ENCODE results near the gene PTPRG. TPM values are rescaled to one million over a fixed set of nuclear protein-coding genes. Genes with fewer than 3 reads are reported as not detected.

PTPRG gene
- total and polyA plus RNA-seq, 2 experiments from 2014 or later: 11.5 to 39.6 TPM

- Histone ChIP-seq H3K27ac (no peak overlapping the region), H3K27me3 (replicated peaks; ENCODE audit: insufficient read depth) (no peaks in the 10 kb centered on the region), H3K9me2 (ENCODE audit: insufficient read depth) (no peaks in the 10 kb centered on the region), H3K79me2 (ENCODE audit: insufficient read depth) (peaks cover 34% of the 10 kb centered on the region), H3K36me3 (ENCODE audit: low read depth) (no peaks in the 10 kb centered on the region), H2AFZ (no peak overlapping the region), H3K4me1 (ENCODE audit: insufficient read depth) (0 out of 2 replicates have a peak, but pooled peaks cover 9% of the 10 kb centered on the region), H3K9me3 (ENCODE audit: low read depth) (no peaks in the 10 kb centered on the region), H3K4me2 (ENCODE audit: unreplicated experiment) (no peak overlapping the region), H3K4me3 (no peak overlapping the region), H3F3A (ENCODE audit: insufficient read depth) (no peaks in the 10 kb centered on the region), H4K20me1 (ENCODE audit: insufficient read depth) (peaks cover 10% of the 10 kb centered on the region; the same call in 1 of the 2 replicates), H3K9ac (no peak overlapping the region)
- 96 to 98% methylated on average over 3 of the region's 3 CpGs for WGBS, 2 experiments (ENCODE audit: low coverage in 1 of 2, low lambda C conversion rate in 2 of 2, missing lambda C conversion rate in 2 of 2)
- TF ChIP-seq EZH2 (IDR thresholded peaks at IDR 0.05; ENCODE audit: insufficient read depth, poor library complexity, severe bottlenecking) (no peak), EZH2phosphoT487 (IDR thresholded peaks at IDR 0.05; ENCODE audit: insufficient read depth, low read depth) (no peak)
- DNase-seq: no peak
- in situ Hi-C loops (cut with MboI): no loop called here
Observed at GRCh38 chr3:61811652-61812051, 250.3 kb downstream of the PTPRG start.

GRCh38 chr3:61812085-61812484 is 250.7 kb downstream of the PTPRG start:
- 0 out of 2 replicates have a peak, but pooled peaks cover 9% of the 10 kb centered on the region for H3K4me1 ChIP-seq (ENCODE audit: insufficient read depth)
- H3K36me3 ChIP-seq (ENCODE audit: low read depth): no peaks in the 10 kb centered on the region
- H3K27me3 ChIP-seq (replicated peaks; ENCODE audit: insufficient read depth): no peaks in the 10 kb centered on the region
- H3K9ac ChIP-seq: no peak overlapping the region
- no peak for TF ChIP-seq EZH2phosphoT487 (IDR thresholded peaks at IDR 0.05; ENCODE audit: insufficient read depth, low read depth)
- TF ChIP-seq EZH2 (IDR thresholded peaks at IDR 0.05; ENCODE audit: insufficient read depth, poor library complexity, severe bottlenecking): no peak
- H3F3A ChIP-seq (ENCODE audit: insufficient read depth): no peaks in the 10 kb centered on the region
- peaks cover 30% of the 10 kb centered on the region for H3K79me2 ChIP-seq (ENCODE audit: insufficient read depth)
- no peak overlapping the region for H2AFZ ChIP-seq
- H3K9me2 ChIP-seq (ENCODE audit: insufficient read depth): no peaks in the 10 kb centered on the region
- in situ Hi-C loops (cut with MboI): no loop called here
- H4K20me1 ChIP-seq (ENCODE audit: insufficient read depth): peaks cover 10% of the 10 kb centered on the region; the same call in 1 of the 2 replicates
- 88 to 92% methylated on average over 4 of the region's 4 CpGs for WGBS, 2 experiments (ENCODE audit: low coverage in 1 of 2, low lambda C conversion rate in 2 of 2, missing lambda C conversion rate in 2 of 2)
- H3K4me3 ChIP-seq: no peak overlapping the region
- no peak overlapping the region for H3K4me2 ChIP-seq (ENCODE audit: unreplicated experiment)
- no peaks in the 10 kb centered on the region for H3K9me3 ChIP-seq (ENCODE audit: low read depth)
- no peak overlapping the region for H3K27ac ChIP-seq
- no peak for DNase-seq

GRCh38 chr3:61812517-61812916 is 251.1 kb downstream of the PTPRG start:
- Histone ChIP-seq H3K9me2 (ENCODE audit: insufficient read depth) (no peaks in the 10 kb centered on the region), H3K4me3 (no peak overlapping the region), H3K4me2 (ENCODE audit: unreplicated experiment) (no peak overlapping the region), H3K9me3 (ENCODE audit: low read depth) (no peaks in the 10 kb centered on the region), H4K20me1 (ENCODE audit: insufficient read depth) (peaks cover 10% of the 10 kb centered on the region; the same call in 1 of the 2 replicates), H3F3A (ENCODE audit: insufficient read depth) (no peaks in the 10 kb centered on the region), H3K79me2 (ENCODE audit: insufficient read depth) (peaks cover 26% of the 10 kb centered on the region), H3K4me1 (ENCODE audit: insufficient read depth) (0 out of 2 replicates have a peak, but pooled peaks cover 9% of the 10 kb centered on the region), H3K9ac (no peak overlapping the region), H3K27ac (no peak overlapping the region), H3K36me3 (ENCODE audit: low read depth) (no peaks in the 10 kb centered on the region), H3K27me3 (replicated peaks; ENCODE audit: insufficient read depth) (no peaks in the 10 kb centered on the region), H2AFZ (no peak overlapping the region)
- in situ Hi-C loops (cut with MboI): no loop called here
- TF ChIP-seq EZH2phosphoT487 (IDR thresholded peaks at IDR 0.05; ENCODE audit: insufficient read depth, low read depth) (no peak), EZH2 (IDR thresholded peaks at IDR 0.05; ENCODE audit: insufficient read depth, poor library complexity, severe bottlenecking) (no peak)
- WGBS, 2 experiments (ENCODE audit: low coverage in 1 of 2, low lambda C conversion rate in 2 of 2, missing lambda C conversion rate in 2 of 2): 94 to 95% methylated on average over 3 of the region's 3 CpGs
- no peak for DNase-seq

GRCh38 chr3:61813636-61814035 is 252.3 kb downstream of the PTPRG start:
- Histone ChIP-seq H3K4me2 (ENCODE audit: unreplicated experiment) (no peak overlapping the region), H3K4me1 (ENCODE audit: insufficient read depth) (0 out of 2 replicates have a peak, but pooled peaks cover 5% of the 10 kb centered on the region), H3K4me3 (no peak overlapping the region), H3K9me2 (ENCODE audit: insufficient read depth) (no peaks in the 10 kb centered on the region), H3F3A (ENCODE audit: insufficient read depth) (no peaks in the 10 kb centered on the region), H3K9ac (no peak overlapping the region), H3K79me2 (ENCODE audit: insufficient read depth) (peaks cover 17% of the 10 kb centered on the region), H3K36me3 (ENCODE audit: low read depth) (no peaks in the 10 kb centered on the region), H2AFZ (no peak overlapping the region), H3K9me3 (ENCODE audit: low read depth) (no peaks in the 10 kb centered on the region), H3K27ac (no peak overlapping the region), H3K27me3 (replicated peaks; ENCODE audit: insufficient read depth) (no peaks in the 10 kb centered on the region), H4K20me1 (ENCODE audit: insufficient read depth) (peaks cover 10% of the 10 kb centered on the region; the same call in 1 of the 2 replicates)
- WGBS, 2 experiments (ENCODE audit: low coverage in 1 of 2, low lambda C conversion rate in 2 of 2, missing lambda C conversion rate in 2 of 2): 80 to 87% methylated on average over 4 of the region's 4 CpGs
- in situ Hi-C loops (cut with MboI): no loop called here
- TF ChIP-seq EZH2 (IDR thresholded peaks at IDR 0.05; ENCODE audit: insufficient read depth, poor library complexity, severe bottlenecking) (no peak), EZH2phosphoT487 (IDR thresholded peaks at IDR 0.05; ENCODE audit: insufficient read depth, low read depth) (no peak)
- no peak for DNase-seq

All from GM23248 (cell line).